Fibroblast of lung (primary cell): ENCODE results near the gene HSF2BP.
"Not testable (repeated sequence)": the region's sequence is repeated elsewhere in the genome, so short reads cannot be mapped to it uniquely, and the experiment has no call there.

Experiments used
- EZH2 ChIP-seq: IDR thresholded peaks from 2 replicates; pipeline ENCODE4 v1.5.1; 2012; ENCODE audit warnings: low read length, control low read depth, mild to moderate bottlenecking; ENCODE audit errors: missing control alignments
- TF ChIP-seq, protein P1 (sequence below), 2 donors: IDR thresholded peaks in 1 of 2; conservative IDR thresholded peaks in 1 of 2; 1 replicate in 1 of 2; 2 replicates in 1 of 2; pipeline ENCODE4 v1.5.1; 2011 to 2012; ENCODE audit warnings: low read length in 2 of 2, control low read depth in 1 of 2, inconsistent platforms in 1 of 2, low read depth in 1 of 2, mild to moderate bottlenecking in 1 of 2

DNA sequence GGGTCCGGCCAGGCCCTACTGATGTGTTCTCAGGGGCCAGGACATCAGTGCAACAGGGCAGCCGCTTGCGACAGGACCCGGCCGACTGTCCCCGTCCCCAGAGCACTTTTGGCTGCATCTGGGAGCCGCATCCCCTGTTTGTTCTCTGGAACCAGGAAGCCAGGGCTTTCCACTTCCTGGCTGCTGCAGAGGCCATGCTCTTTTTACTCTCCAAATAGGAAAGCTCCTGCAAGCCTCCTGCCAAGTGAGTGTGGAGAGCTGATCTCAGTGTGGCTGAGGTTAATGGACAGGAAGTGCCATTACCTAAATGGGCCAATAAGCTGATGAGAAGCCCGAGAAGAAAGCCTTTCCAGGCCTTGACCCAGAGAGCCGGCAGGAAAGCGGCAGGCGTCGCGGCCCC, 180.1 kb downstream of the HSF2BP start:
- not testable (repeated sequence) for TF ChIP-seq EZH2
- TF ChIP-seq, protein P1, sequence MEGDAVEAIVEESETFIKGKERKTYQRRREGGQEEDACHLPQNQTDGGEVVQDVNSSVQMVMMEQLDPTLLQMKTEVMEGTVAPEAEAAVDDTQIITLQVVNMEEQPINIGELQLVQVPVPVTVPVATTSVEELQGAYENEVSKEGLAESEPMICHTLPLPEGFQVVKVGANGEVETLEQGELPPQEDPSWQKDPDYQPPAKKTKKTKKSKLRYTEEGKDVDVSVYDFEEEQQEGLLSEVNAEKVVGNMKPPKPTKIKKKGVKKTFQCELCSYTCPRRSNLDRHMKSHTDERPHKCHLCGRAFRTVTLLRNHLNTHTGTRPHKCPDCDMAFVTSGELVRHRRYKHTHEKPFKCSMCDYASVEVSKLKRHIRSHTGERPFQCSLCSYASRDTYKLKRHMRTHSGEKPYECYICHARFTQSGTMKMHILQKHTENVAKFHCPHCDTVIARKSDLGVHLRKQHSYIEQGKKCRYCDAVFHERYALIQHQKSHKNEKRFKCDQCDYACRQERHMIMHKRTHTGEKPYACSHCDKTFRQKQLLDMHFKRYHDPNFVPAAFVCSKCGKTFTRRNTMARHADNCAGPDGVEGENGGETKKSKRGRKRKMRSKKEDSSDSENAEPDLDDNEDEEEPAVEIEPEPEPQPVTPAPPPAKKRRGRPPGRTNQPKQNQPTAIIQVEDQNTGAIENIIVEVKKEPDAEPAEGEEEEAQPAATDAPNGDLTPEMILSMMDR (conservative IDR thresholded peaks at IDR 0.05 in 1 of 2, IDR thresholded peaks at IDR 0.05 in 1 of 2; ENCODE audit: low read depth in 1 of 2, low read length in 2 of 2): not testable (repeated sequence)
